HG02981 (cell line): ENCODE measurements around the gene KCNK3.

Experiments
- ATAC-seq: cut with Tn5 transposase; IDR thresholded peaks from one replicate; pipeline ENCODE4 v1.9.1; 2021; ENCODE audit warnings: mild to moderate bottlenecking, moderate library complexity; ENCODE audit not compliant: unreplicated experiment

KCNK3 gene

GRCh38 chr2:26711457-26712161, 19.1 kb downstream of the KCNK3 start:
- ATAC-seq: no peak

- no peak for ATAC-seq
Observed at GRCh38 chr2:26712486-26713465, 20.3 kb downstream of the KCNK3 start.

GRCh38 chr2:26715528-26716270, 23.2 kb downstream of the KCNK3 start:
- ATAC-seq: no peak

- ATAC-seq: no peak
Observed at GRCh38 chr2:26716340-26716739, 23.8 kb downstream of the KCNK3 start.

GRCh38 chr2:26716769-26717168, 24.2 kb downstream of the KCNK3 start:
- no peak for ATAC-seq

- ATAC-seq: no peak
Observed at GRCh38 chr2:26717362-26717761, 24.8 kb downstream of the KCNK3 start.

- no peak for ATAC-seq
Observed at GRCh38 chr2:26718949-26719686, 26.6 kb downstream of the KCNK3 start.

- ATAC-seq: no peak
Observed at GRCh38 chr2:26720322-26721114, 28.0 kb downstream of the KCNK3 start.

- no peak for ATAC-seq
Observed at GRCh38 chr2:26721115-26722032, 28.9 kb downstream of the KCNK3 start.

- no peak for ATAC-seq
Observed at GRCh38 chr2:26722328-26722727, 29.8 kb downstream of the KCNK3 start.

- ATAC-seq: no peak
Observed at GRCh38 chr2:26722911-26723310, 30.4 kb downstream of the KCNK3 start.

- ATAC-seq: no peak
Observed at GRCh38 chr2:26723475-26723874, 31.0 kb downstream of the KCNK3 start.

- no peak for ATAC-seq
Observed at GRCh38 chr2:26723991-26724750, 31.6 kb downstream of the KCNK3 start.

- no peak for ATAC-seq
Observed at GRCh38 chr2:26724784-26725520, 32.4 kb downstream of the KCNK3 start.

- no peak for ATAC-seq
Observed at GRCh38 chr2:26725521-26725820, 32.9 kb downstream of the KCNK3 start.

GRCh38 chr2:26726228-26726627, 33.7 kb downstream of the KCNK3 start:
- no peak for ATAC-seq
